ENCODE data around the gene DQX1. TPM values are rescaled to one million over a fixed set of nuclear protein-coding genes. Genes with fewer than 3 reads are reported as not detected.

The DQX1 gene
- total RNA-seq, 1 donor from 2014 or later, result not detected

- DNase-seq (ENCODE audit: extremely low read depth, low read depth, low spot score), result no peak
Observed at GRCh38 chr2:74513605-74514367, 12.2 kb downstream of the DQX1 start.

DNA sequence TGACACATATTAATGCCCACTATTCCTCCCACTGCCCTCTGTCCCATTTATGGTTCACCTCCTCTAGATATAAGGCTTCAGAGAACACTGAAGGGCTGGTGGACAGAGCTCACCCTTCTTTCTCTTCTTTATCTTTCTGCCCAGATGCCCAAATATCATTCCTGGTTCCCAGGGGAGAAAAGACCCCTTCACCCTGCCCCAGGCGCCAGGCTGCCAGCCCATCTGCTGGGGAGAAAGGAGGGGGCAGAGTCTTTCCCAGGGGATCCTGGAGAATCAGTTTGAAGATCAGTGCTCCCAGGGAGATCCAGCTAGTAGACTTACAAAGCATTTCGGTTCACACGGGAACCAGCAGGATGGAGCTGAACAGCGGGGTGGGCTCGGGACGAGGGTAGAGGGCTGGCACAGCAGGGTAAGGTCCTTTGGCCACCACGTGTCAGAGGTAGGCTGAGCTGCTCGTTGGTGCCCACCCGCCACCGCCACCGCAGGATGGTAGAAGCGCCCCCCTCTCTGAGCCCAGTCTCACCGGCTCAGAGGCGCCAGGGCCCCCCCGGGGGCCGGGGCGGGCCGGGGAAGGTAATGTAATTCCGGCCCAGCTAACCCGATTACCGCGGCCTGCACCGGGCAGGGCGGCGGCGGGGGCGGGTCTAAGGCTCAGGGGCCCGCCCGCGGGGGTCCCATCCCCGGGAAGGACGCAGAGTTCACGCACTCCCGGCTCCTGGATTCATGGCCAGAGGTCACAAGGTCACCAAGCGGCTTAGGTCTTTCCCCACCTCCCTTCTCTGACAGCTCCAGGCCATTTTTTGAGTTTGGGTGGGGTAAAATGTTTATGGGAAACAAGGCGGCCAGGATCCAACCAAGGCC, 13.1 kb downstream of the DQX1 start:
- no peak for DNase-seq (ENCODE audit: extremely low read depth, low read depth, low spot score)

- no peak for DNase-seq (ENCODE audit: extremely low read depth, low read depth, low spot score)
Observed at GRCh38 chr2:74511104-74511989, 14.7 kb downstream of the DQX1 start.

- DNase-seq (ENCODE audit: extremely low read depth, low read depth, low spot score), result no peak
Observed at GRCh38 chr2:74510272-74510671, 15.8 kb downstream of the DQX1 start.

DNA sequence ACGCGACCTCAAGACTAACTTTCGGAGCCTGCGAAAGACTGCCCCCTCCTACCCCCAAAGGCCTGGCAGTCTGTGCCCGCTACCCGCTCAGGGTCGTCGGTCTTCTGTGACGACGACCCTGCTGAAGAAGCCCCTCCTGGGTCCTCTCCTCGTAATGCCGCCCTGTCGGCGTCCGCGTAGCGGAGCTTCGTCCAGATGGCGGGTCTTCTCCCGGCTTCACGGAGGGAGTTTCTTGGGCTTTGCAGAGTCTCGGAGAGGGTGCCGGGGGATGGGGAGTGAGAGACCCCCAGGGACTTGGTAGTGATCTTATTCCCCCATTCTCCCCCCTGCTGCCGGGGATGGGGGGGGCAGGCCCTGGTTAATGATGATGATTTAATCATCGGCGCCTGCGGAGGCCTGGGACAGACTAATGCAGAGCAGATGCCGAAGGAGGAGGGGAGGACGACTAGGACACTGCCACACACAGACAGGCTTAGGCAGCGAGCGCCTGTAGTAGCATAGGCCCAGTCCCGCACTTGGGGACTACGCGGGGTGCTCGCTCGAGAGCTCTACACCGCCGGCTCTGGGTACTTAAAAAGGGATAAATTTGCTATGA, 18.0 kb downstream of the DQX1 start:
- DNase-seq (ENCODE audit: extremely low read depth, low read depth, low spot score), result no peak

DNA sequence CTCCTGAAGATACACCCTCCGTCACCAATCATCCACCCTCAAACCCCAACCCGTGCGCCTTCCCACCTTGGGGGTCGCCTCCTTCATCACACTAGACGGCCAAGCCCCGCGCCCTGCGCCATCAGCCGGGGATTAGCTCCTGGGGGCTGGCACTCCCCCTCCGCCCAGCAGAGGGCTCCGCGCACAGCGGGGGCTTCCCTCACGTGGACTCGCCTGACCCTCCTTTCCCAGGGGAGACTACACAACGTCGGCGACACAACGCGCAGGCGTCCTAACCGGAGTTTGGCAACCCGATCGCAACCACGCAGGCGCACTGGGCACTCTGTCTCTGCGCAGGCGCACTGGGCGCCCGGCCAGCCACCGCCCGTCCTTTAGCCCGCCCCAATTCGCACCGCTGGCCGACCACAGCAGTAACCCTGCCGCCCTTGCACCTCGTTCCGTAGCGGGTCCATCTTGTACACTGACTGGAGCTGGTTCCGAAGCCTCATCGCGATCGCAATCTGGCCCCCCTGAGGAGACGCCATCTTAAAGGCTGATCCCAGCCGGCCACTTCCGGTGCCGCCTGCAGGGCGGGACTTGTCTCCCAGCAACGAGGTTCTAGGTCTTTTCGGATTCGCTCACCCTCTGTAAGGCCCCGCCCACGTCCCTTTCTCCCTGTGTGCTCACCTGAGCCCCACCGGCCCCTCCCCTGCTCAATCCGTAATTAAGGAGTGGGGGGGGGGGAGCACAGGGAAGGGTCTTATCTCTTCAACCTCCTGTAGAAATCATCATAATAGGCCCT, 18.7 kb downstream of the DQX1 start, which contains the start of gene PCGF1:
TSS of gene PCGF1 (minus strand) at position 551 of the 781 bp plus-strand sequence. CDS start at position 524, 27 bp downstream.
- DNase-seq (ENCODE audit: extremely low read depth, low read depth, low spot score), result peak; percentile 83

- DNase-seq (ENCODE audit: extremely low read depth, low read depth, low spot score), result no peak
Observed at GRCh38 chr2:74505448-74506246, 20.4 kb downstream of the DQX1 start.

DNA sequence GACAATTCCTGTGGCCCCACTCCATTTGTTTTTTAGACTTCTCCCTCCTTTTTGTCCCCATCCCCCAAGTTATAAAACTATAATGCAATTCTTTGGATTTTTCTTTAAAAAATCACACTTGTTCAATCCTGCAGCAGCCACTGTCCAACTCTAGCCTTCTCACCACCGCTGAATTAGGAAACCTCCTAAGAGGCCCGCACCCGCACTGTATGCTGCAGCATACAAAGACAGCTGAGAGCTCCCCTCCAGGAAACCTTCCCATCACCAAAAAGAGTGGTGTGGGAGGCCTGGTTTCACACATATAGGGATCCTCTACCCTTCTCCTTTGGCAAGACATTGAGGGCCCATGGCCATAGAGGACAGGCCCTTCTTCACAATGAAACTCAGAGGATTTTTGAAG, 21.4 kb downstream of the DQX1 start:
- DNase-seq (ENCODE audit: extremely low read depth, low read depth, low spot score), result no peak

DNA sequence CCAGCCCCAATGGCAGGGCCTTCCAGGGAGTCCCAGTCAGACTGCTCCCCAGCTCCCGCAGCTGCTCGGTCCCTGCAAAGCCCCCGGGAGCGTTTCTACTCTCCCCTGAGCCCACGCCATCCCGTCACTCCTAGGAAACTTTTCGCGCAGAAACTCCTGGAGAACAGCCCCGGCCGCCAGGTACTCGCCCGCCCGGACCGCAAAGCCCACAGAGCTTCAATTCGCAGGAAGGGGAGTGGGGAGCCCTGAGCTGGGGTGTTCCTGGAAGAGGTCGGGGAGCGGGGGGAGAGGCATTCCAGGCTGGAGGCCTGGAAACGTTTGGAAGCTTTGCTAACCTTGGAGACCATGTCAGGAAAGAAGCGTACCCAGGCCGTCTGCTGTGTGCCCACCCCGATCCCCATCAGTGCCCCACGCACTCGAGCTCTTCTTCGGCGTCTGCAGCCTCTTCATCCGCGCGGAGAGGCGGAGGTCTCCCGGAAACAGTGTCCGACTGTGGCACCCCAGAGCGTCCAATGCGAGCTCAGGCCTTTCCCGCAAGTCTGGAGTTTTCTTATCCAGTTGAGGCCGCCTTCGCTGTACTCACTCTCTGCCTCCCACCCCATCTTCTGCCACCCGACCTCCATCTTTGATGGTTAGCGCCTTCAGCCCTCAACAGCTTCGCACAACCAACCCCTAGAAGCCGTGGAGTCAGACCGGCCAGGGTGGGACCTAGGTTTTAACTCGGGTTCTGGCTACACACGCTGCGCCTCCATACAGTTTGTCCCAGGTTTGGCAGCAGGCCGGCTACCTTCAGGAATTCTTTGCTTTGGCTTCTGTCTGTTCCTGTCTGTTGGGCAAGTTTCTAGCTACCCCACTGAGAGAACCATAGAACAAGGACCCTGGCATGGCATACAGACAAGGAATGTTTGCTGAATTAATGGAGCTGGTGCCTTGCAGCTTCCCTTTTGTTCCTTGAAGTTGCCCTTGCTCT, 22.2 kb downstream of the DQX1 start:
- DNase-seq (ENCODE audit: extremely low read depth, low read depth, low spot score), result no peak

- no peak for DNase-seq (ENCODE audit: extremely low read depth, low read depth, low spot score)
Observed at GRCh38 chr2:74502720-74503505, 23.1 kb downstream of the DQX1 start.

- no peak for DNase-seq (ENCODE audit: extremely low read depth, low read depth, low spot score)
Observed at GRCh38 chr2:74502147-74502719, 23.8 kb downstream of the DQX1 start.

GRCh38 chr2:74501335-74502071, 24.5 kb downstream of the DQX1 start:
- no peak for DNase-seq (ENCODE audit: extremely low read depth, low read depth, low spot score)

DNA sequence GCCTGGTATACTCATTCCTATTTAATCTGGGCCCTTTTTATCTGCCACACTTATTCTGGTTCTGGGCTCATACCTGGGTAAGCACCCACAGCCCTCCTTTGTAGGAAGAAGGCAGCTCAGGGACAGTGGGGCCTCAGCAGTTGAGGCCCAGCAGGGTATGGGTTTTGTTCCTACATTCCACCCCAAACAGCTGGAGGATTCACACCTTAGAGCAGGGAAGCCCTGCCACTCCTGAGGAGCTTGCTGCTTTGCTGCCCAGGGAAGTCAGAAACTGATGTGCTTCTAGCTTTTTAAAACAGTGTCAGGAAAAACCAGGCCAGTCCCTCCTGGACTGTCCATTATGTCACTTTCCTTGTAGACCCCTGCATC, 25.5 kb downstream of the DQX1 start:
- no peak for DNase-seq (ENCODE audit: extremely low read depth, low read depth, low spot score)

DNA sequence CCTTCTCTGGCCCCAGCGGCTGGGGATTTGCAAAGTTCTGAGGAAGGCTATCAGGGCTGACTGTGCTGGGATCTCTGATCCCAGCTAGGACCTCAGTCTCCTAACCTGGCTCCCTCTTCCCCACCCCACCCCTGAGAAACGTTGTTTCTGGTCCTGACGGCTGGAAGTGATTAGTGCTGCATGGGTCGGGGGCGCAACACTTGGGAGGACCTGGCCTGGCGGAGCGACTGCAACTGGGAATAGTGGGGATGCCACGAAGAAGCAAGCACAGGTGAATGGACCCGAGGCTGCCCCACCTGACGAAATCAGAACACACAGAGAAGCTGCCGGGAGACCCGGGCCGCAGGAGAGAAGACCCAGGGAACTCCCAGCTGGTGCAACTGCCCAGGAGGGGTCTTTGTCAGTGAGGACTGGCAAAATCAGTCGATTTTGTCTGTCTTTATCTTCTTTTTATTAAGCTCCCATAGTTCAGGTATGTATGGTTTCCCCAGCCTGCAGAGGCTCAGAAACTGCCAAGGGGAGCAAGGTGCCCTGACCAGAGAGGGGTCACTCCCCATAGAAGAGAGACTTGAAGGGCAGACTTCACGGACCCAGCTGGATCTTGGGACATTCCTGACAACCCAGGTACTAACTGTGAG, 26.0 kb downstream of the DQX1 start:
- no peak for DNase-seq (ENCODE audit: extremely low read depth, low read depth, low spot score)

- DNase-seq (ENCODE audit: extremely low read depth, low read depth, low spot score), result no peak
Observed at GRCh38 chr2:74499267-74499939, 26.6 kb downstream of the DQX1 start, which contains the start of gene LBX2. Gene LBX2, minus strand, starts transcription at chr2:74499603. Its CDS starts 66 bp downstream, at chr2:74499537.
